ENCODE data around the gene SH2D4B. TPM values are rescaled to one million over a fixed set of nuclear protein-coding genes. Genes with fewer than 3 reads are reported as not detected.

Gene SH2D4B
- total and polyA plus RNA-seq, 10 of the 15 experiments (the other 5 are each of a cell fraction or from before 2014, with no cell fraction given), result 0.04 to 0.21 (median 0.13) TPM; not detected in 5

DNA sequence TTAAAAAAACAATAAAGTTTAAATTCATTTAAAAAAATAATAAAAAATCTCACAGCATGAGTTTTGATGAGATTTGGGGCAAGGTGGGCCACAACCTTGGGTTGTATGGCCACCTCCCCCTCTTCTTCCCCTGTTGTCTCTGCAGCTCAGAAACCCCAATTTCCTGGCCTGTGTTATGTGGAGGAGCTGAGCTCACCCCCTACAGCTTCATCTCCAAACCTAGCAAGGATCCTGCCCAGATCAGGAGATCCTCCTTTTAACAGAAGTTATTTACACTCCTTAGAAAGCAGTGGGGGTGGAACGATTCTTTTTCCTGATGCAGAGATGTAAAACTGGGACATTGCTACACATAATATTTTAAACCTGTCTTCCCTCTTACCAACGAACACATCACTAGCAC lies 6.9 kb upstream of the SH2D4B start:
- no peaks in the 10 kb centered on the region; a peak in 1 of 4 replicates for H3K27me3 ChIP-seq (replicated peaks in 1 of 2; ENCODE audit: control insufficient read depth in 2 of 2, insufficient read depth in 2 of 2, low read length in 1 of 2)
- H3K9ac ChIP-seq (ENCODE audit: control insufficient read depth, insufficient read depth, low read length), result no peak overlapping the region
- WGBS (ENCODE audit: insufficient coverage, insufficient replicate concordance, low lambda C conversion rate, missing lambda C conversion rate), result 0% methylated on average over 2 of the region's 2 CpGs
- CTCF ChIA-PET, result interaction anchor here (0.8 to 1.7 kb wide), 6 partner anchors 11 to 132 kb away, joined by 3 to 9 read pairs (median 4); no protein-coding TSS in a partner anchor
- DNase-seq (ENCODE audit: low read depth, low spot score) (no peak), FAIRE-seq (no peak), ATAC-seq (no peak)
- RAD21 ChIA-PET (ENCODE audit: unreplicated experiment), result interaction anchor here (1.0 to 1.1 kb wide), 2 partner anchors 25 to 87 kb away, joined by 3 to 4 read pairs; no protein-coding TSS in a partner anchor
- BruUV-seq (replicated peaks), result no TSS peak
- in situ Hi-C loops (cut with MboI) (no loop called here), intact Hi-C loops (cut with micrococcal nuclease; ENCODE audit: unreplicated experiment) (no loop called here)
- no peaks in the 10 kb centered on the region for H3K9me3 ChIP-seq (replicated peaks; ENCODE audit: control insufficient read depth, insufficient read depth, low read length)
- H3K4me2 ChIP-seq (ENCODE audit: control insufficient read depth, insufficient read depth), result no peak overlapping the region
- POLR2A ChIA-PET, result no interaction called here
- TF ChIP-seq JUNB (IDR thresholded peaks at IDR 0.05) (no peak), SMARCA5 (IDR thresholded peaks at IDR 0.05) (no peak), HCFC1 (IDR thresholded peaks at IDR 0.05; ENCODE audit: low read length) (no peak), RELA (IDR thresholded peaks at IDR 0.05; ENCODE audit: borderline replicate concordance, partially characterized antibody) (no peak), TCF12 (IDR thresholded peaks at IDR 0.05; ENCODE audit: low read depth, low read length) (no peak), E2F4 (IDR thresholded peaks at IDR 0.05; ENCODE audit: low read depth, low read length) (no peak), KAT2A (conservative IDR thresholded peaks at IDR 0.05; ENCODE audit: control insufficient read depth, low read depth, low read length) (no peak), ETV6 (conservative IDR thresholded peaks at IDR 0.05 in 1 of 2, IDR thresholded peaks at IDR 0.05 in 1 of 2; ENCODE audit: borderline replicate concordance in 1 of 2, low read depth in 1 of 2) (no peak), RBBP5 (conservative IDR thresholded peaks at IDR 0.05) (no peak), BMI1 (IDR thresholded peaks at IDR 0.05; ENCODE audit: borderline replicate concordance) (no peak), MEF2B (IDR thresholded peaks at IDR 0.05; ENCODE audit: partially characterized antibody, poor library complexity, severe bottlenecking) (no peak), ZZZ3 (IDR thresholded peaks at IDR 0.05; ENCODE audit: control insufficient read depth, insufficient read length, low read depth) (no peak), NKRF (conservative IDR thresholded peaks at IDR 0.05) (no peak)
- H3K79me2 ChIP-seq (ENCODE audit: control insufficient read depth, insufficient read depth, low read length), result no peaks in the 10 kb centered on the region
- H3K27ac ChIP-seq (ENCODE audit: control insufficient read depth, insufficient read depth), result no peak overlapping the region
- no peak overlapping the region for H3K4me3 ChIP-seq
- H3K36me3 ChIP-seq (ENCODE audit: control insufficient read depth in 2 of 2, insufficient read depth in 2 of 2, low read length in 1 of 2), result no peaks in the 10 kb centered on the region
- SMC1A ChIA-PET (ENCODE audit: uncharacterized antibody, unreplicated experiment), result interaction anchor here (1.5 to 1.9 kb wide), 2 partner anchors 10 to 25 kb away, joined by 6 to 9 read pairs; no protein-coding TSS in a partner anchor
- H4K20me1 ChIP-seq (ENCODE audit: control insufficient read depth, insufficient read depth), result no peaks in the 10 kb centered on the region
- H2AFZ ChIP-seq (ENCODE audit: control insufficient read depth, low read depth, low read length), result no peak overlapping the region
- peaks cover 4% of the 10 kb centered on the region; the same call in 1 of the 2 replicates for H3K4me1 ChIP-seq (ENCODE audit: control insufficient read depth, insufficient read depth, low read length)
